HepG2 (cell line): ENCODE measurements around the gene KISS1R. TPM values are rescaled to one million over a fixed set of nuclear protein-coding genes. Genes with fewer than 3 reads are reported as not detected.

Experiments used
- BHLHE40 ChIP-seq: IDR thresholded peaks from 2 replicates; pipeline ENCODE4 v1.6.1; 2011; ENCODE audit warnings: low read length, improper control_type of control experiment
- DPF2 ChIP-seq: sonication (generic); formaldehyde crosslinking; IDR thresholded peaks from 2 replicates; pipeline ENCODE4 v1.4.0; 2020; ENCODE audit warnings: mild to moderate bottlenecking, low read depth, missing genetic modification reagents, borderline replicate concordance
- MAFF ChIP-seq: IDR thresholded peaks from 2 replicates; pipeline ENCODE4 v1.6.1; 2011; ENCODE audit warnings: low read depth, low read length, improper control_type of control experiment
- NR2C2 ChIP-seq: sonication (generic); formaldehyde crosslinking; IDR thresholded peaks from 2 replicates; pipeline ENCODE4 v1.4.0; 2020; ENCODE audit warnings: missing genetic modification reagents, mild to moderate bottlenecking, moderate library complexity, borderline replicate concordance
- RBM22 ChIP-seq: fragments of 200-400 bp; formaldehyde crosslinking; optimal IDR thresholded peaks from 2 replicates; pipeline ENCODE3; 2017; ENCODE audit warnings: mild to moderate bottlenecking, low read length, moderate library complexity
- SP1 ChIP-seq, 2 experiments: fragments of 450-650 bp in 1 of 2; sonication (generic) in 1 of 2; formaldehyde crosslinking in 1 of 2; IDR thresholded peaks; 2 replicates each; pipeline versions ENCODE4 v1.4.0 to v1.6.1; 2016 to 2020; ENCODE audit warnings: missing genetic modification reagents in 1 of 2
- TBL1XR1 ChIP-seq: fragments of 150-350 bp; IDR thresholded peaks from 2 replicates; pipeline ENCODE4 v1.6.1; 2014; ENCODE audit warnings: borderline replicate concordance, low read length; ENCODE audit not compliant: partially characterized antibody
- TCF7 ChIP-seq: sonication (generic); IDR thresholded peaks from 2 replicates; pipeline ENCODE4 v1.6.1; 2016; ENCODE audit warnings: antibody characterized with exemption, low read depth
- U2AF1 ChIP-seq: fragments of 200-400 bp; formaldehyde crosslinking; optimal IDR thresholded peaks from 2 replicates; pipeline ENCODE3; 2017; ENCODE audit warnings: mild to moderate bottlenecking, low read depth, low read length
- YY1 ChIP-seq: IDR thresholded peaks from 2 replicates; pipeline ENCODE4 v1.6.1; 2011; ENCODE audit warnings: low read length, low read depth, moderate library complexity, mild to moderate bottlenecking; ENCODE audit not compliant: insufficient read depth, insufficient replicate concordance
- ZBTB21 ChIP-seq: sonication (generic); formaldehyde crosslinking; IDR thresholded peaks from 2 replicates; pipeline ENCODE4 v1.4.0; 2020; ENCODE audit warnings: missing genetic modification reagents
- ZIK1 ChIP-seq: sonication (generic); formaldehyde crosslinking; IDR thresholded peaks from 2 replicates; pipeline ENCODE4 v1.5.0; 2020; ENCODE audit warnings: mild to moderate bottlenecking, low read depth, missing genetic modification reagents, borderline replicate concordance
- ZNF263 ChIP-seq: sonication (generic); formaldehyde crosslinking; IDR thresholded peaks from 2 replicates; pipeline ENCODE4 v1.4.0; 2020; ENCODE audit warnings: missing genetic modification reagents
- ZNF430 ChIP-seq: sonication (generic); formaldehyde crosslinking; IDR thresholded peaks from 2 replicates; pipeline ENCODE4 v1.9.0; 2021; ENCODE audit warnings: mild to moderate bottlenecking, missing genetic modification reagents
- ZNF619 ChIP-seq: sonication (generic); formaldehyde crosslinking; IDR thresholded peaks from 2 replicates; pipeline ENCODE4 v1.4.0; 2020; ENCODE audit warnings: mild to moderate bottlenecking, missing genetic modification reagents
- ZNF768 ChIP-seq: sonication (generic); formaldehyde crosslinking; IDR thresholded peaks from 2 replicates; pipeline ENCODE4 v1.4.0; 2020; ENCODE audit warnings: missing genetic modification reagents
- polyA plus RNA-seq, 8 experiments: library from polyadenylated mRNA; depleted of rRNA in 3 of 8; stranded (reverse) in 7 of 8; unstranded in 1 of 8; fragments of >200 nt; fragmentation: Illumina TruSeq in 4 of 8; extraction: Trizol in 4 of 8; gene quantifications; 2 replicates each; pipeline versions ENCODE4 v1.2.1 to v1.2.3, GENCODE V29; 2011 to 2016; ENCODE audit warnings: low read depth in 4 of 8, missing spikeins in 1 of 8, mixed read lengths in 1 of 8; ENCODE audit not compliant: insufficient read depth in 1 of 8
- total RNA-seq, 5 experiments: library from RNA; depleted of rRNA; stranded (reverse); fragments of >200 nt; fragmentation: Illumina TruSeq; extraction: Trizol; gene quantifications; 2 replicates each; pipeline ENCODE4 v1.2.3, GENCODE V29; 2016; ENCODE audit warnings: low read depth in 1 of 5
- TF ChIP-seq, protein P1 (sequence below): IDR thresholded peaks from 2 replicates; pipeline ENCODE4 v1.6.1; 2012; ENCODE audit warnings: low read depth, low read length, improper control_type of control experiment
- TF ChIP-seq, protein P2 (sequence below): sonication (generic); formaldehyde crosslinking; IDR thresholded peaks from 2 replicates; pipeline ENCODE4 v1.4.0; 2020; ENCODE audit warnings: missing genetic modification reagents
- TF ChIP-seq, protein P3 (sequence below): sonication (generic); formaldehyde crosslinking; IDR thresholded peaks from 2 replicates; pipeline ENCODE4 v1.9.0; 2021; ENCODE audit warnings: missing genetic modification reagents, borderline replicate concordance
- TF ChIP-seq, protein P4 (sequence below): sonication (generic); formaldehyde crosslinking; IDR thresholded peaks from 2 replicates; pipeline ENCODE4 v1.5.0; 2020; ENCODE audit warnings: mild to moderate bottlenecking, low read depth, missing genetic modification reagents, borderline replicate concordance
- TF ChIP-seq, protein P5 (sequence below): sonication (generic); formaldehyde crosslinking; conservative IDR thresholded peaks from 2 replicates; pipeline ENCODE4 v1.5.0; 2020; ENCODE audit warnings: missing genetic modification reagents

The KISS1R gene
- total and polyA plus RNA-seq, 2 of the 13 experiments (the other 11 are each of a cell fraction or from before 2014, with no cell fraction given) = 1.1 to 10.2 TPM

DNA sequence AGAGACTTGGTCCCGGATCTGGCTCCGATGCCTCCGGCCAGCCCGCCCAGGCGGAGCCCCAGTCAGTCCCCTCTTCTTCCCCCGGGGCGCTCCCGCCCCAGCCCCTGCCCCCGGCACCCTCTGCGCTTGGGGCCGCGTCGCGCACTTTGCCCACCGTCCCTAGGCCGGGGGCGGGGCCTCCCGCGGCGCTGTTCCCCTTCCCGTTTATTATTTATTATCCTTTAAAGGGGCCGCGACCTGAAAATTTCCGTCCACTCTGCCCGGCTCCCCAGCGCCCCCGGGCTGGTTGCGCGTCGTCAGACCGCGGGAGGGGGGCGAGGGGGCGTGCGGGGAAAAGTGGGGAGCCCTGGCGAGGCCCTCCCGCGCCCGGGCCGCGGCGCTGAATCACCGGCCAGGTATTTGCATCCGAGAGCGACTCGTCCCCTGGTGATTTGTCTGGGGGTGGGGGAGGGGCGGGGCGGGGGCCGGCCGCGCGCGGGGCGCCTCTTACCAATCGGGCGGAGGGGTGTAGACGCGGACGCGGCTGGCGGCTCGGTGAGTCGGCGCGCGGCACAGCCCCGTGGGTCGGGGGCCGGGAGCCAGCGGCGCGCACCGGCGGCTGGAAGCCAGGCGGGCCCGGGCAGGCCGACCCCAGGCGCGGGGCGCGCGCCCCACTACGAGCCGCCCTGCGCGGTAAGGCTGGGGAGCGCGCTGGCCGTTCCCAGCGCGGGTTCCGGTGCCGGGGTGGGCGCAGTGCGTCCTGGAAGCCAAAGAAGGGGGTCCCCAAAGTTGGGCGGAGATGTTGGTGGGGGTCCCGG, 8.6 kb downstream of the KISS1R start, which contains the start of gene ARID3A (continued):
- TF ChIP-seq, protein P1, sequence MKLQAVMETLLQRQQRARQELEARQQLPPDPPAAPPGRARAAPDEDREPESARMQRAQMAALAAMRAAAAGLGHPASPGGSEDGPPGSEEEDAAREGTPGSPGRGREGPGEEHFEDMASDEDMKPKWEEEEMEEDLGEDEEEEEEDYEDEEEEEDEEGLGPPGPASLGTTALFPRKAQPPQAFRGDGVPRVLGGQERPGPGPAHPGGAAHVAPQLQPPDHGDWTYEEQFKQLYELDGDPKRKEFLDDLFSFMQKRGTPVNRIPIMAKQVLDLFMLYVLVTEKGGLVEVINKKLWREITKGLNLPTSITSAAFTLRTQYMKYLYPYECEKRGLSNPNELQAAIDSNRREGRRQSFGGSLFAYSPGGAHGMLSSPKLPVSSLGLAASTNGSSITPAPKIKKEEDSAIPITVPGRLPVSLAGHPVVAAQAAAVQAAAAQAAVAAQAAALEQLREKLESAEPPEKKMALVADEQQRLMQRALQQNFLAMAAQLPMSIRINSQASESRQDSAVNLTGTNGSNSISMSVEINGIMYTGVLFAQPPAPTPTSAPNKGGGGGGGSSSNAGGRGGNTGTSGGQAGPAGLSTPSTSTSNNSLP = peak; percentile 44; the same call in 1 of the 2 replicates
- TF ChIP-seq ZIK1 (CRISPR knock-in tag) (no peak), TBL1XR1 (peak; percentile 33), NR2C2 (CRISPR knock-in tag) (peak; percentile 29; the same call in 1 of the 2 replicates), DPF2 (CRISPR knock-in tag) (no peak), ZBTB21 (CRISPR knock-in tag) (no peak), YY1 (peak; percentile 76), ZNF619 (CRISPR knock-in tag) (no peak), TCF7 (0 out of 2 replicates have a peak, but pooled peaks have one; percentile 11), ZNF263 (0 out of 2 replicates have a peak, but pooled peaks have one; percentile 8), SP1 (IDR thresholded peaks at IDR 0.05) (no peak), SP1 (CRISPR knock-in tag; IDR thresholded peaks at IDR 0.05) (peak; percentile 46), BHLHE40 (no peak), ZNF768 (CRISPR knock-in tag) (no peak), RBM22 (peak; percentile 24), ZNF430 (CRISPR knock-in tag) (no peak), U2AF1 (no peak), MAFF (no peak)
- TF ChIP-seq, protein P2, sequence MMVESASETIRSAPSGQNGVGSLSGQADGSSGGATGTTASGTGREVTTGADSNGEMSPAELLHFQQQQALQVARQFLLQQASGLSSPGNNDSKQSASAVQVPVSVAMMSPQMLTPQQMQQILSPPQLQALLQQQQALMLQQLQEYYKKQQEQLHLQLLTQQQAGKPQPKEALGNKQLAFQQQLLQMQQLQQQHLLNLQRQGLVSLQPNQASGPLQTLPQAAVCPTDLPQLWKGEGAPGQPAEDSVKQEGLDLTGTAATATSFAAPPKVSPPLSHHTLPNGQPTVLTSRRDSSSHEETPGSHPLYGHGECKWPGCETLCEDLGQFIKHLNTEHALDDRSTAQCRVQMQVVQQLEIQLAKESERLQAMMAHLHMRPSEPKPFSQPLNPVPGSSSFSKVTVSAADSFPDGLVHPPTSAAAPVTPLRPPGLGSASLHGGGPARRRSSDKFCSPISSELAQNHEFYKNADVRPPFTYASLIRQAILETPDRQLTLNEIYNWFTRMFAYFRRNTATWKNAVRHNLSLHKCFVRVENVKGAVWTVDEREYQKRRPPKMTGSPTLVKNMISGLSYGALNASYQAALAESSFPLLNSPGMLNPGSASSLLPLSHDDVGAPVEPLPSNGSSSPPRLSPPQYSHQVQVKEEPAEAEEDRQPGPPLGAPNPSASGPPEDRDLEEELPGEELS (CRISPR knock-in tag) = no peak
- TF ChIP-seq, protein P3, sequence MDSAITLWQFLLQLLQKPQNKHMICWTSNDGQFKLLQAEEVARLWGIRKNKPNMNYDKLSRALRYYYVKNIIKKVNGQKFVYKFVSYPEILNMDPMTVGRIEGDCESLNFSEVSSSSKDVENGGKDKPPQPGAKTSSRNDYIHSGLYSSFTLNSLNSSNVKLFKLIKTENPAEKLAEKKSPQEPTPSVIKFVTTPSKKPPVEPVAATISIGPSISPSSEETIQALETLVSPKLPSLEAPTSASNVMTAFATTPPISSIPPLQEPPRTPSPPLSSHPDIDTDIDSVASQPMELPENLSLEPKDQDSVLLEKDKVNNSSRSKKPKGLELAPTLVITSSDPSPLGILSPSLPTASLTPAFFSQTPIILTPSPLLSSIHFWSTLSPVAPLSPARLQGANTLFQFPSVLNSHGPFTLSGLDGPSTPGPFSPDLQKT (CRISPR knock-in tag) = no peak
- TF ChIP-seq, protein P4, sequence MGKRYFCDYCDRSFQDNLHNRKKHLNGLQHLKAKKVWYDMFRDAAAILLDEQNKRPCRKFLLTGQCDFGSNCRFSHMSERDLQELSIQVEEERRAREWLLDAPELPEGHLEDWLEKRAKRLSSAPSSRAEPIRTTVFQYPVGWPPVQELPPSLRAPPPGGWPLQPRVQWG = no peak
- TF ChIP-seq, protein P5, sequence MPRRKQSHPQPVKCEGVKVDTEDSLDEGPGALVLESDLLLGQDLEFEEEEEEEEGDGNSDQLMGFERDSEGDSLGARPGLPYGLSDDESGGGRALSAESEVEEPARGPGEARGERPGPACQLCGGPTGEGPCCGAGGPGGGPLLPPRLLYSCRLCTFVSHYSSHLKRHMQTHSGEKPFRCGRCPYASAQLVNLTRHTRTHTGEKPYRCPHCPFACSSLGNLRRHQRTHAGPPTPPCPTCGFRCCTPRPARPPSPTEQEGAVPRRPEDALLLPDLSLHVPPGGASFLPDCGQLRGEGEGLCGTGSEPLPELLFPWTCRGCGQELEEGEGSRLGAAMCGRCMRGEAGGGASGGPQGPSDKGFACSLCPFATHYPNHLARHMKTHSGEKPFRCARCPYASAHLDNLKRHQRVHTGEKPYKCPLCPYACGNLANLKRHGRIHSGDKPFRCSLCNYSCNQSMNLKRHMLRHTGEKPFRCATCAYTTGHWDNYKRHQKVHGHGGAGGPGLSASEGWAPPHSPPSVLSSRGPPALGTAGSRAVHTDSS = no peak
